H9 (cell line): ENCODE data around the gene SLC12A9. TPM values are rescaled to one million over a fixed set of nuclear protein-coding genes. Genes with fewer than 3 reads are reported as not detected.

ENCODE experiments used
- DNase-seq: peaks from one replicate; pipeline ENCODE4 v3.0.0-alpha.2; 2017
- H2AFZ ChIP-seq: one replicate; pipeline ENCODE4 v1.6.1; 2013; ENCODE audit warnings: mild to moderate bottlenecking, low read length, control low read depth, moderate library complexity
- H2AK5ac ChIP-seq: 2 replicates; pipeline ENCODE4 v1.6.1; 2013; ENCODE audit warnings: low read length, control low read depth, mixed read lengths; ENCODE audit not compliant: insufficient read length
- H2BK120ac ChIP-seq: one replicate; pipeline ENCODE4 v1.6.1; 2013; ENCODE audit warnings: low read depth, mild to moderate bottlenecking, low read length, control low read depth, inconsistent platforms; ENCODE audit not compliant: poor library complexity, severe bottlenecking
- H2BK12ac ChIP-seq: 2 replicates; pipeline ENCODE4 v1.6.1; 2013; ENCODE audit warnings: low read length, control low read depth, mixed read lengths, low read depth; ENCODE audit not compliant: insufficient read length
- H2BK15ac ChIP-seq: 2 replicates; pipeline ENCODE4 v1.6.1; 2013; ENCODE audit warnings: low read depth, low read length, control low read depth
- H2BK20ac ChIP-seq: one replicate; pipeline ENCODE4 v1.6.1; 2013; ENCODE audit warnings: low read depth, mild to moderate bottlenecking, low read length, control low read depth, inconsistent platforms; ENCODE audit not compliant: poor library complexity, severe bottlenecking
- H2BK5ac ChIP-seq: 2 replicates; pipeline ENCODE4 v1.6.1; 2013; ENCODE audit warnings: low read length, control low read depth, mixed read lengths; ENCODE audit not compliant: insufficient read length
- H3K14ac ChIP-seq: 2 replicates; pipeline ENCODE4 v1.6.1; 2013; ENCODE audit warnings: low read length, control low read depth; ENCODE audit not compliant: insufficient read depth
- H3K18ac ChIP-seq: 2 replicates; pipeline ENCODE4 v1.6.1; 2013; ENCODE audit warnings: low read depth, mild to moderate bottlenecking, mixed read lengths, low read length, control low read depth; ENCODE audit not compliant: insufficient read length
- H3K23ac ChIP-seq: 2 replicates; pipeline ENCODE4 v1.6.1; 2013; ENCODE audit warnings: low read length, control low read depth, mixed read lengths, low read depth; ENCODE audit not compliant: insufficient read length
- H3K23me2 ChIP-seq: 2 replicates; pipeline ENCODE4 v1.6.1; 2013; ENCODE audit warnings: low read depth, mild to moderate bottlenecking, mixed read lengths, low read length, control low read depth; ENCODE audit not compliant: insufficient read length, poor library complexity, severe bottlenecking
- H3K27ac ChIP-seq: 2 replicates; pipeline ENCODE4 v1.5.1; 2013; ENCODE audit warnings: low read length, control low read depth, mixed read lengths, low read depth; ENCODE audit not compliant: insufficient read length
- H3K27me3 ChIP-seq: 2 replicates; pipeline ENCODE4 v1.6.1; 2013; ENCODE audit warnings: low read length, control low read depth, inconsistent platforms; ENCODE audit not compliant: insufficient read depth
- H3K4ac ChIP-seq: 2 replicates; pipeline ENCODE4 v1.6.1; 2013; ENCODE audit warnings: low read depth, mild to moderate bottlenecking, control low read depth, inconsistent platforms, low read length, moderate library complexity
- H3K4me1 ChIP-seq: 2 replicates; pipeline ENCODE4 v1.6.1; 2013; ENCODE audit warnings: low read length, control low read depth, inconsistent platforms; ENCODE audit not compliant: insufficient read depth
- H3K4me2 ChIP-seq: 2 replicates; pipeline ENCODE4 v1.6.1; 2013; ENCODE audit warnings: low read length, control low read depth, mixed read lengths; ENCODE audit not compliant: insufficient read length, insufficient read depth
- H3K56ac ChIP-seq: 2 replicates; pipeline ENCODE4 v1.6.1; 2013; ENCODE audit warnings: low read depth, mild to moderate bottlenecking, mixed read lengths, low read length, control low read depth; ENCODE audit not compliant: insufficient read length
- H3K79me1 ChIP-seq: 2 replicates; pipeline ENCODE4 v1.6.1; 2013; ENCODE audit warnings: low read depth, mild to moderate bottlenecking, moderate library complexity, low read length, control low read depth, inconsistent platforms; ENCODE audit not compliant: insufficient read depth, poor library complexity, severe bottlenecking
- H3K79me2 ChIP-seq: 2 replicates; pipeline ENCODE4 v1.6.1; 2013; ENCODE audit warnings: low read length, control low read depth, inconsistent platforms; ENCODE audit not compliant: insufficient read depth
- H3K9ac ChIP-seq: 2 replicates; pipeline ENCODE4 v1.6.1; 2013; ENCODE audit warnings: low read length, control low read depth, mixed read lengths; ENCODE audit not compliant: insufficient read length; ENCODE audit errors: extremely low read depth
- H3K9me3 ChIP-seq: one replicate; pipeline ENCODE4 v1.6.1; 2013; ENCODE audit warnings: low read depth, low read length, inconsistent platforms; ENCODE audit not compliant: control insufficient read depth
- H3T11ph ChIP-seq: one replicate; pipeline ENCODE4 v1.6.1; 2013; ENCODE audit warnings: mild to moderate bottlenecking, low read length, control low read depth, inconsistent platforms
- H4K20me1 ChIP-seq: one replicate; pipeline ENCODE4 v1.6.1; 2013; ENCODE audit not compliant: control insufficient read depth, insufficient read length, insufficient read depth
- H4K5ac ChIP-seq: 2 replicates; pipeline ENCODE4 v1.6.1; 2013; ENCODE audit warnings: low read depth, mild to moderate bottlenecking, mixed read lengths, low read length, control low read depth; ENCODE audit not compliant: insufficient read length
- H4K8ac ChIP-seq: replicated peaks from 2 replicates; pipeline ENCODE4 v1.6.1; 2013; ENCODE audit warnings: low read length, control low read depth, mixed read lengths, low read depth; ENCODE audit not compliant: insufficient read length
- H4K91ac ChIP-seq: 2 replicates; pipeline ENCODE4 v1.6.1; 2013; ENCODE audit warnings: low read depth, mild to moderate bottlenecking, moderate library complexity, mixed read lengths, low read length, control low read depth; ENCODE audit not compliant: insufficient read length
- H3K27ac Mint-ChIP-seq, 3 experiments: 2 replicates in 2 of 3; 3 replicates in 1 of 3; pipeline ENCODE4 v1.8.0; 2020 to 2021; ENCODE audit warnings: mixed read lengths in 3 of 3, mild to moderate bottlenecking in 1 of 3, moderate library complexity in 1 of 3
- H3K27me3 Mint-ChIP-seq: 2 replicates; pipeline ENCODE4 v1.8.0; 2021; ENCODE audit warnings: low read depth, mild to moderate bottlenecking, moderate library complexity, mixed read lengths
- H3K36me3 Mint-ChIP-seq, 3 experiments: 2 replicates in 2 of 3; 3 replicates in 1 of 3; pipeline ENCODE4 v1.8.0; 2020 to 2021; ENCODE audit warnings: low read depth in 3 of 3, mixed read lengths in 3 of 3; ENCODE audit not compliant: insufficient read depth in 1 of 3
- H3K4me1 Mint-ChIP-seq, 2 experiments: 2 replicates each; pipeline ENCODE4 v1.8.0; 2020; ENCODE audit warnings: mixed read lengths in 2 of 2
- H3K4me3 Mint-ChIP-seq, 2 experiments: 2 replicates in 1 of 2; 3 replicates in 1 of 2; pipeline ENCODE4 v1.8.0; 2020 to 2021; ENCODE audit warnings: mild to moderate bottlenecking in 2 of 2, mixed read lengths in 2 of 2, moderate library complexity in 1 of 2
- H3K9me3 Mint-ChIP-seq, 2 experiments: 2 replicates in 1 of 2; 3 replicates in 1 of 2; pipeline ENCODE4 v1.8.0; 2020; ENCODE audit warnings: mild to moderate bottlenecking in 2 of 2, mixed read lengths in 2 of 2, moderate library complexity in 1 of 2
- CTCF ChIP-seq: fragments of 200-600 bp; sonication (generic); conservative IDR thresholded peaks from 3 replicates; pipeline ENCODE4 v1.8.0; 2021; ENCODE audit warnings: antibody characterized with exemption, mild to moderate bottlenecking
- WGBS: extraction: QIAGEN DNeasy Blood & Tissue Kit; methylation state at CpG from one replicate; pipeline ENCODE4 v1.1.7; 2013; ENCODE audit warnings: missing lambda C conversion rate, low lambda C conversion rate, mixed read lengths; ENCODE audit not compliant: insufficient read length; ENCODE audit errors: extremely low coverage; 5-methylcytosine and 5-hydroxymethylcytosine counted together
- total RNA-seq: library from RNA; stranded (reverse); gene quantifications from 2 replicates; pipeline ENCODE4 v1.2.1, GENCODE V29; 2021

Gene SLC12A9
- total RNA-seq, 1 experiment from 2014 or later = 43.0 TPM

- H3K27ac Mint-ChIP-seq = 0 out of 7 replicates have a peak overlapping the region, but pooled peaks of 1 of the 3 experiments have one; percentile 53
- Histone ChIP-seq H3K27me3 (no peaks in the 10 kb centered on the region), H3K9me3 (no peaks in the 10 kb centered on the region), H3K27ac (no peak overlapping the region), H3K4me2 (no peak overlapping the region), H4K5ac (no peak overlapping the region), H4K91ac (no peak overlapping the region), H3K14ac (no peak overlapping the region), H3K23me2 (no peaks in the 10 kb centered on the region), H2BK15ac (no peak overlapping the region), H3K18ac (no peak overlapping the region), H4K20me1 (no peaks in the 10 kb centered on the region), H4K8ac (no peak overlapping the region), H2BK120ac (no peak overlapping the region), H2AK5ac (no peak overlapping the region), H2BK12ac (no peak overlapping the region), H3K23ac (no peak overlapping the region), H3K79me2 (no peaks in the 10 kb centered on the region), H3K9ac (no peak overlapping the region), H2BK5ac (no peak overlapping the region), H3K4ac (no peak overlapping the region), H3K56ac (no peak overlapping the region), H3K79me1 (peaks cover 8% of the 10 kb centered on the region), H3T11ph (no peak overlapping the region), H2AFZ (no peak overlapping the region), H3K4me1 (no peaks in the 10 kb centered on the region), H2BK20ac (no peak overlapping the region)
- no peak for TF ChIP-seq CTCF
- no CpG with 5 or more reads among the region's 6 CpGs for WGBS
- H3K9me3 Mint-ChIP-seq = no peaks in the 10 kb centered on the region
- H3K36me3 Mint-ChIP-seq = peaks cover 58 to 97% (median 93%) of the 10 kb centered on the region in 3 experiments
- H3K4me1 Mint-ChIP-seq = no peaks in the 10 kb centered on the region
- H3K27me3 Mint-ChIP-seq = no peaks in the 10 kb centered on the region
- no peak for DNase-seq
- H3K4me3 Mint-ChIP-seq = no peak overlapping the region
These were observed 41.0 kb upstream of the SLC12A9 start for GRCh38 chr7:100811480-100811879.
